COLO829 (cell line): ENCODE data around the gene CDON.
A peak's percentile ranks its signal among the peaks of the same experiment; 100 is the strongest.

ENCODE experiments used
- DNase-seq: peaks from one replicate; pipeline ENCODE4 v3.0.0; 2012; ENCODE audit warnings: low spot score

CDON gene, protein sequence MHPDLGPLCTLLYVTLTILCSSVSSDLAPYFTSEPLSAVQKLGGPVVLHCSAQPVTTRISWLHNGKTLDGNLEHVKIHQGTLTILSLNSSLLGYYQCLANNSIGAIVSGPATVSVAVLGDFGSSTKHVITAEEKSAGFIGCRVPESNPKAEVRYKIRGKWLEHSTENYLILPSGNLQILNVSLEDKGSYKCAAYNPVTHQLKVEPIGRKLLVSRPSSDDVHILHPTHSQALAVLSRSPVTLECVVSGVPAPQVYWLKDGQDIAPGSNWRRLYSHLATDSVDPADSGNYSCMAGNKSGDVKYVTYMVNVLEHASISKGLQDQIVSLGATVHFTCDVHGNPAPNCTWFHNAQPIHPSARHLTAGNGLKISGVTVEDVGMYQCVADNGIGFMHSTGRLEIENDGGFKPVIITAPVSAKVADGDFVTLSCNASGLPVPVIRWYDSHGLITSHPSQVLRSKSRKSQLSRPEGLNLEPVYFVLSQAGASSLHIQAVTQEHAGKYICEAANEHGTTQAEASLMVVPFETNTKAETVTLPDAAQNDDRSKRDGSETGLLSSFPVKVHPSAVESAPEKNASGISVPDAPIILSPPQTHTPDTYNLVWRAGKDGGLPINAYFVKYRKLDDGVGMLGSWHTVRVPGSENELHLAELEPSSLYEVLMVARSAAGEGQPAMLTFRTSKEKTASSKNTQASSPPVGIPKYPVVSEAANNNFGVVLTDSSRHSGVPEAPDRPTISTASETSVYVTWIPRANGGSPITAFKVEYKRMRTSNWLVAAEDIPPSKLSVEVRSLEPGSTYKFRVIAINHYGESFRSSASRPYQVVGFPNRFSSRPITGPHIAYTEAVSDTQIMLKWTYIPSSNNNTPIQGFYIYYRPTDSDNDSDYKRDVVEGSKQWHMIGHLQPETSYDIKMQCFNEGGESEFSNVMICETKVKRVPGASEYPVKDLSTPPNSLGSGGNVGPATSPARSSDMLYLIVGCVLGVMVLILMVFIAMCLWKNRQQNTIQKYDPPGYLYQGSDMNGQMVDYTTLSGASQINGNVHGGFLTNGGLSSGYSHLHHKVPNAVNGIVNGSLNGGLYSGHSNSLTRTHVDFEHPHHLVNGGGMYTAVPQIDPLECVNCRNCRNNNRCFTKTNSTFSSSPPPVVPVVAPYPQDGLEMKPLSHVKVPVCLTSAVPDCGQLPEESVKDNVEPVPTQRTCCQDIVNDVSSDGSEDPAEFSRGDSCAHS (N-terminal part only)

GRCh38 chr11:126062679-126063506 lies at the start of gene CDON:
Gene CDON (minus strand): TSS chr11:126062866. CDS start chr11:126023476, 39,390 bp downstream.
- DNase-seq: peak; percentile 99

- no peak for DNase-seq
Observed at GRCh38 chr11:126111458-126112116, 48.9 kb upstream of the CDON start.

DNA sequence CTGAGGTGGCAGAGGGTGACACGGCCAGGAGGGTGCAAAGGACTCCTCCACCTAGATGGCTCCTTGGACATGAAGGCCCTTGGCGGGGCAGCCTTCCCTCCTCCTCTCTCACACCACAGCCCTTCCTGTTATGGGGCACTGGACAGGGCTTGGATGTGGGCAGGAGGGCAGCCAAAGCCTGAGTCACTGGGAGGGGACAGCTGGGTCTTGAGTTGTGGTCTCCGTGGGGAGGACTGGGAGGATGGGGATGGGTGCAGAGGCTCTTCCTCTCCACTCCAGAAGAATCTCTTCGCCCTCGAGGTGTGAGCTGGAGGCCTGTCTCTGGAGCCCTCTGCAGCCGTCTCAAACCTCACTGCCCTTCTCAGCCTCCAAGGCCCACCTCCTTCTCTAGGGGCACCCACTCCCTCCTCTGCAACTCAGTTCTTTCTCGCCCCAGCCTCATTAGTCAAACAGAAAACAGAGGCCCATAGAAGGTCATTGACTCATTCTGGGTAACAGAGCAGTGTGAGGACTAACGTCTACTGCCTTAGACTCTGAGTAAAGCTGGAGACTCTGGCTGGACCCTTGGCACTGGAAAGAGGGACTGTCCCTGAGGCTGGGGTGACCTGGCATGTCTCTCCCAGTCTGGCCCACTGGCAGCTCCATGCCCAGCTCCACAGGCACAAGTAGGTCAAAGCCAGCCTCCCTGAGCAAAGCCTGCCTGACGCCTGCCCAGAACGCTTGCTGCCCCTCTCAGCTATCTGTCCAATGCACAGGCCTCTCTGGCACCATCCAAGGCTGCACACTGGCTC lies 47.5 kb upstream of the CDON start:
- no peak for DNase-seq

DNA sequence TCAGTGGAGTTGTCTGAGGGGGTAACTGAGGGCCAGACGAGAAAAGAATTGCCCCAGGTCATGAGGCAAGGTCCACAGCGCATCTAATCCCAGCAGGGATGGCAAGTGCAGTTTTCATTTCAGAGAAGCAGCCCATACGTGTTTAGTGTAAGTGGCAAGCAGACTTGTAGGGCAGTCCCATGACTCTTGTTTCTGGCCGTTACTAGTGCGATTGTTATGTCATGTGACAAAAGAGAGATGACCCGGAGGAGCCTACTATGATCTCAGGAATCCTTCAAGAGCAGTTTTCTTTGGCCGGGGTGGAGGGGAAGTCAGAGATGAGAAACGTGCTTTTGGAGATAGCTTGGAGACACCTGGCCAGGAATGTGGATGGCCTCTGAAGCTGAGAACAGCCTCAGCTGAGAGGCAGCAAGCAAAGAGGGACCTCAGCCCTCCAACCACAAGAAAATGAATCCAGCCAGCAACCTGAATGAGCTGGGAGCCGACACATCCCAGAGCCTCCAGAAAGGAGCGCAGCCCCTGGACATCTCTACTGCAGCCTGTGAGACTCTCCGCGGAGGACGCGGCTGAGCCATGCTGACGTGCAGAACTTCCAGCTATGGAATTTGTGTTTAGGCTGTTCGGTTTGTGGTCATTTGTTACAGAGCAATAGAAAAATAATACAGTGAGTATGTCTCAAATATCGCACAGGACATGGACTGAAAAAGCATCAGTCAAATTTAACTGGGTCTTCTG lies 44.1 kb upstream of the CDON start:
- no peak for DNase-seq

DNA sequence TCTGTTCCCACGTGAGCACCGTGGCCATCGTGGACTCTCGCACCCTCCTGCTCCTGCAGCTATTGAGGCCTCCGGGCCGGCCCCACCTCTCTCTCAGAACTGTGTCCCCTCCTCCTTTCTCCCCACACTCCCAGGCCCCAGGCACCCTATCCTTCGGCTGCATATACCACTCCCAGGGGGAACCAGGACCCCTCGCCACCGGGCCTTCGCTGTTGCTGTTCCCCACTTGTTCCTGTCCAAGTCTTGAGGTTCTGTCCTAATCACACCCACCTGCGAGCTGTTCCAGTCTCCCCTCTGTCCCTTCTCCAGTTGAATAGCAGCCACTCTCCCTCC lies 43.0 kb upstream of the CDON start:
- DNase-seq: no peak

DNA sequence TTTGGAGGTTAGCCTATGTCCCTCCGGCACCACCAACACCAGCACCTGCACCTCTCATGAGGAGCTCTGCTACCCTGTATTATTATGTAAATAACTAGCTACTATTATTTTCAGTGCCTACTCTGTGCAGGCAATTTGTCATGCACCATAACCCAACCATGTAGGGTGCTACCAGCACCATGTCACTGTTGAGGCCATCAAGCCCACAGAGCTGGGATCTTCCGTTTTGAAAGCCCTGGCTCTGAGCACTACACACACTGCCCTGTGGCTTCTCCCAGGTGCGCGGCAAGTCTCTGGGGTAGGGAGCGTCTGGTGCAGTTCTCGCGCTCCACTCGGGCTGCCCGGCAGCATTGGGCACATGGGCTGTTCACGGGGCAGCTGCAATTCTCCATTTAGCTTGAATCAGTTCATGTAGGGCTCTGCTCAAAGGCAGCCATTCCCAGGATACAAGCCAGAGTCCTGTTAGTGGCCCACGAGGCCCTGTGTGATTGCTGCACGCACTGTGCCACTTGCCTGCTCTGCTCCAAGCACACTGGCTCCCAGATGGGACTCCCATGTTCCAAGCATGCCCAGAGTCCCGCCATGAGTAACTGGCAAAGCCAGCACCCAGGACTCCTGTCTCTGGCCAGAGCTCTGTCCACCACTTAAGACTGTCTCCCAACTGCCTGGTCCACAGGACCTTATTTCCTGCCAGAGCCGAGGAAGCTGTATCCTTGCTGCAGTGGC lies 42.5 kb upstream of the CDON start:
- DNase-seq: no peak

DNA sequence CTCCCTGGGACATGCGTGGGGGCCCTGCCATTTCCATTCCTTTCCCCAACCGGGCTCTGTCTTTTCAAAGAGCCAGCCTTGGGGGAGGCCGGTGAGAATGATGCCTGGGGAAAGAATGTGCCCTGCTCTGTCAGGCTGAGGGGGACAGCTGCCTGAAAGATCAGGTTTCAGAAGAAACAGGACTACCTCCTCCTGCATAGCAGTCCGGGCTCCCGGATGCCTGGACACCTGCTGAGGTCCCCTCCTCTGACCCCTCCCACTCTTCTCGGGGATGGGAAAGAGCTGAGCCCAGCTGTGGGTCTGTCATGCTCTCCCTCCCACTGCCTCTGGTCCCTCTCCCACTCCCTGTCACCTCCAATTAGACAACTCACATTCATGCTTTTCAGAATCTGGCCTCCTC lies 41.8 kb upstream of the CDON start:
- DNase-seq: no peak

- DNase-seq: no peak
Observed at GRCh38 chr11:126103150-126103549, 40.5 kb upstream of the CDON start.

GRCh38 chr11:126102436-126102981 lies 39.8 kb upstream of the CDON start:
- DNase-seq: no peak

- DNase-seq: no peak
Observed at GRCh38 chr11:126101930-126102283, 39.2 kb upstream of the CDON start.

GRCh38 chr11:126101251-126101929 lies 38.7 kb upstream of the CDON start:
- DNase-seq: no peak

DNA sequence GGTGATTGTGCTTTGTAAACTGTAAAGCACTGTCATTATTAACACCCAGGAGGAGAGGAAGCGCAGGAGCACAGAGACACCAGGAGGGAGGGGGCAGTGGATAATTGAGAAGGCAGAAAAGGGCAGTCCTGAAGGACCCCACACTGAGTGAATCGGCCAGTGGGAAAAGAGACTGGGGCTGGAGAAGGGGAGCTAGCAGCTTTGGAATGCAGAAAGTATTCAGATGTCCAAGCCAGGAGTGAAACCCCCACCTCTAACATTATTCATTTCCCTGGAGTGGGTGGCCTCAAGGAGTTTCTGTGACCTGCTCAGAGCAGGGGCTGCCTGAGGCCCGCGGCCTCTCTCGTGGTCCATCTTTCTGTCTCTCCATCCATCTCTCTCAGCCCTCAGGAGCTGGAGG lies 38.0 kb upstream of the CDON start:
- no peak for DNase-seq

DNA sequence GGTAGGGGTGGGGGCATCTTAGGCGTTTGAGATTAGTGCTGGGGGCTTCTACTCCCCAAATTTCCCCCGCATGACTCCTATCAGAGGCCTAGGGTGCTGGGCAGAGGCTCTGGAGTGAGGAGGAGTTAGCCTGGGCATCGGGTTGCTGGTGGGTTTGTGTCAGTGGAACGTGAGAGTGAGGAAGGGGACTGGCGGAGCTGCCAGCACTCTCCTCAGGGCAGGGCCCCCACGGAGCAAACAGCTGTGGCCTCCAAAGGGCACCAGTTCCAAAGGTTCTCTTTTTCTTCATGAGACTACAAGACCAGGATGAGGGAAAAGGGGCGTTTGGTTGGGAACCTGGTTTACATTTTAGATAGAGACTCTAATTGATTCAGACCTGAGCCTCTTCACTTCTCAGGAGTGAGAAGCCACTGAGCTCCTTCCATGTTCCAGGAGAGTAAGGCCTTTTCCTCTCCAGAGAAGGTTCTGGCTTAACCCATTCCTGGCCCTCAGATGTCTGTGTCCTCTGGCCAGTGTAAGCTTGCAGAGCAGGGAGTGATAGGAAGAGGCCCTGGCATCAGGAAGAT lies 35.6 kb upstream of the CDON start:
- DNase-seq: no peak

DNA sequence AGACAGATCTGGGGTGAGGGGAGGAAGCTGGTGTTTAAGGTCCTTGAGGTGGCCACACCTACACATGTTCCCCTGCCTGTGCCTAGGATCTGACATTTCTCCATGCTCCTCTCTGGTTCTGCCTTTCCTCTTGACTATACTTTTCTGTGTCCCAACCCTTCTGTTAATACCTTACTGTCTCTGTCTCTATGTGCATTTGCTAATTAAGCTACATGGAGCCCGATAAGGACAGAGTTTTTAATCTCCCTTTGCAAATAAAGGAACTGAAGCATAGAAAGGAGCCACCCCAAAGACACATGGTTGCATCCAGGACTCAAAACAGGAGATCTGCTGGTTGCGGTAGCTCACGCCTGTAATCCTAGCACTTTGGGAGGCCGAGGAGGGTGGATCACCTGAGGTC lies 33.1 kb upstream of the CDON start:
- no peak for DNase-seq

- no peak for DNase-seq
Observed at GRCh38 chr11:126090452-126090851, 27.8 kb upstream of the CDON start.

DNA sequence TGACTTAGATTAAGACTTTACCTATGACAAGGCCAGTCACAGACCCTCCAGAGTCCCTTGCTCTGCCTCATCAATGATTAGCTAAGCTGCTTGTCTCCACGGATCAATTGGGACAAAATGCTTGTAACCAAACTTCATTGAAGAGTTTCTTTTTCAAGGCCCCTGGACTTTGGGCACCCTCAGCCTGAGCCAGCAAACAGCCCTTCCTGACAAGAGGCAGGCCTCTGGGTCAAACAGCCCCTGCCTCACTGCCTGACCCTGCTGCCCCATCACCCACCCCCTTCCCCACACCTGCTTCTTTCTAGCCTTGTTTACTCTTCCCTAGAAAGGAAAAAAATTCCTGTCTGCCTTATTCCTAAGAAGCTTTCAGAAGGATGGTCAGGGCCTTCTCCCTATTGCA lies 26.3 kb upstream of the CDON start:
- DNase-seq: no peak

DNA sequence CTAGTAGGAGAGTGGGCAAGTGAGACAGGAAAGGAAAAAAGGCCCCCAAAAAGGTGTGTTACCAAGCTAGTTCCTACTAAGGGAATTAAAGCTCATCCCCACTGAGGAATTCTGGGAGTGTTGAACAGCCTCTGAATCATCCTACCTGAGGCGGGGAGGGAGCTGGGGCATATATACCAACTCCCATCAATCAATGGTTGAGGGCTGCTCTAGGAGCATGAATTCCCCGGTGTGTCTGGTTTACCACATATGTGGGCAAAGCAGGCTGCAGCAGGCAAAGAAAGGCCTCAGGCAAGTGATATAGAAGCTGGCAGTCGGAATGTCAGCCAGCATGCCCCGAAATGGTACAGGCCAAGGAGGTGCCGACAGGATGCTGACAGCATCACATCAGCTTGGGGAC lies 23.6 kb upstream of the CDON start:
- DNase-seq: no peak

GRCh38 chr11:126084608-126084912 lies 21.9 kb upstream of the CDON start:
- no peak for DNase-seq
